Hematopoietic multipotent progenitor cell treated with erythropoietin and hydrocortisone succinate and interleukin-3 and kit ligand, for 6 days (in vitro differentiated cells): ENCODE results near the gene COX8A.

Source experiments
- DNase-seq: peaks from one replicate; pipeline ENCODE4 v3.0.0-alpha.2; 2015

The COX8A gene

GRCh38 chr11:64003807-64004589 is 29.6 kb downstream of the COX8A start:
- no peak for DNase-seq

- DNase-seq, result no peak
Observed at GRCh38 chr11:64004590-64004984, 30.2 kb downstream of the COX8A start.

DNA sequence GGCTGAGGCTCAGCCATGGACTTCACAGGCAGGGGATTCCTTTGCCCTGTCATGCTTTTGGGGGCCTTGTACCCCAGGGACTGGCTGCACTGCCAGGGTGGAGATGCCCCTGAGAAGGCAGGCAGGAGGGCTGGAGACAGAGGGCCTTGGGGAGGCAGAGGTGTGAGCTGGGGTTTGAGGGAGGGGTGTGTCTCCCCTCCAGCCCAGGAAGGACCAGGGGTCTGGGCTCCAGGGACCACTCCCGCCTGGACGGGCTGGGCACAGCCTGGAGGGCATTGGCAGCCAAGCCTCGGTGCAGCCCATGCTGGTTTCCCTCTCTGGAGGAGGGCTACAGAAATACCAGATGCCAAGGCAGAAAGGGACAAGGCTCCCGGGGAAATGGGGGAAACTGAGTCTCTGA is 31.3 kb downstream of the COX8A start:
- DNase-seq, result no peak

DNA sequence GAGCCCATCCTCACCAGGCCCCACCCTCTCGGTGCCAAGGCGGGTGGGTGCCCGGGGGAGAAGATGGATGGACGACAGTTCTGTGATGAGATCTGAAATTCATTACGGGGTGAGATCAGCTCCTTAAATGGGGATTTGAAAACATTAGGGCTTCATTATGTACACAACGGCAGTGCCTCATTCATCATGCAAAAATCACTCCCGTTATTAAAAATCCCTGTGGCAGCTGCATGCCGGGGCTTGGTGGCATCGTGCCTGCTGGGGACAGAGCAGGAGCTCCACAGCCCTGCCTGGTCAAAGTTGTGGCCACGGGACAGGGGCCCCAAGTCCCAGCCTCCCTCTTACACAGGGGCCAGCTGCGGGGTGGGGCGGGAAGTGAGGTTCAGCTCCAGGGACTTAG is 32.0 kb downstream of the COX8A start:
- DNase-seq, result no peak

DNA sequence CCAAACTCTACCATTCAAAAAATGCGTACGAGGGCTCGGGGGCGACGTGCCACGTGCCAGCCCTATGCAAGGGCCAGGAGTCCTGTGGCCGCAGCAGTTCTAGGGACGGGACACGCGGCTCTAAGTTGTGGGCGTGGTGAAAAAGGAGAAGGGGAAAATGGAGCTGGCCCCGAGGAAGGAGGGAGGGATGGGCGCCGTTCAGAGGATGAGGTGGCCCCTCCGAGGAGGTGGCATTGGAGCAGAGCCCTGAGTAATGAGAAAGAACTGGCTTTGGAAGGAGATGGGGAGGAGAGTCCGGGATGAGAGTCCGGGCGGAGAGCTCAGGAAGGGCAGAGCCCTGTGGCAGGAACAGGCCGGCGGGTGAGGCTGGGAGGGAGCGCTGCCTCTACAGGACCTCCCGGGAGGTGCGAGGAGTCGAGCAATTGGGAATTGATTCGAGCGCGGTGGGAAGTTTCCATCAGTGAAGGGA is 32.8 kb downstream of the COX8A start:
- no peak for DNase-seq

DNA sequence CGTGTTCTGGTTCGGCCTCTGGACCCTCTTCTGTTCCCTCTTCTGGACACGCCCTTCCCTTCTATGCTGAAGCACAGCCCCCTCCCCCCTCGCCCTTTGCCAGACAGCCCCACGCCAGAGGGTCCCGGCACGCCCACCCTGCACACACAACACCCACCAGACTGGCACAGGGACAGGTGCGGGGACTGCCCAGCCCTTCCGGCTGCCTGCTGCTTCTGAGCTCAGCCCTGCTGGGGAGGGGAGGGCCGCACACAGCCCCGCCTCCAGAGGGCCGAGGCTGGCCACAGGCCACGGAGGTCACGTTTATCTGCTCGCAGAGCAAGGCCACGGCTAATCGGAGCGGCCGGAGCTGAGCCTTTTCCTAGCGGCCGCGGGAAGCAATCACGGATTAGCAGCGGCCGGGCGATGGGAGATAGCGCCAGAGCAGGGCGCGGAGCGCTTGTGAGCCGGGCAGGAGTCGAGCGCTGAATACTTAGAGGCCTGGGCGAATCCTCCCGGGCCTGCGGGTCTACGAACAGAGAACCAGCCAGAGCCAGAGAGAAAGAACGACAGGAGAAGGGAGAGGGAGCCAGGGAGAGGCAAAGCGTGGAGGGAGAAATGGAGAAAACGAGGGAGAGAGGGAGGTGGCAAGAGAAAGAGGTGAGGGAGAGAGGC is 33.3 kb downstream of the COX8A start:
- DNase-seq, result peak; percentile 89

- no peak for DNase-seq
Observed at GRCh38 chr11:64008283-64008913, 34.0 kb downstream of the COX8A start.

DNA sequence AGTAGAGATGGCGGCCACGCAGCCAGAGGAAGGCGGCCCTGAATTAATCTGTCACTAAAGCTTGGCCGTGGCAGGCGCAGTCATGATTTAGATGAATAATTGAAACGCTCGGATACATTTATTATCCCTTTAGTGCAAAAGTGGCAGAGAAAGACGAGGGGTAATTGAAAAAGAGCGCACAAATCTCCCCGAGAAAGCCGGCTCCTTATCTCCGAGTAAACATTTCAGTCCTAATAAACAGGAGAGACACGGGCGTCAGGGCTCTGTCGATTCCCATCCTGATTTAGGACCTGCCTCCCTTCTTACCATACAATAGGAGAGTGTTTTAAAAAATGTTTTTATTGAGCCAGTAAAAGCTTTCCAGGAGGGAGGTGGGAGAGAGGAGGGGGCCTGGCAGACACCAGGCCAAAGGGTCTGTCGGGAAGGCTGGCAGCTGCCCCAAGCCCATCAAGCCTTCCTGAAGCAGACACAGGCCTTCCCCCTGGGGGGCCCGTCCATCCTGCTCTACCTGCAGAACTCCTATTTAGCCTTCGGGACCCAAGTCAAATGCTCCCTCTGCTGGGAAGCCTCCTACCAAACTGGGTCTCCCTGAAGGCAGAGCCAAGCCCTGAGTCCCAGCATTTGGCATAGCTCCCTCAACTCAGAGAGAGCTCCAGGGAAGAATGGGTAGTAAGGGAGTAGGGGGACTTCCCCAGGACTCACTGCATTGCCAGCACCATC is 34.7 kb downstream of the COX8A start:
- DNase-seq, result no peak

GRCh38 chr11:64009710-64010109 is 35.3 kb downstream of the COX8A start:
- DNase-seq, result no peak

GRCh38 chr11:64010783-64011182 is 36.4 kb downstream of the COX8A start:
- no peak for DNase-seq

- no peak for DNase-seq
Observed at GRCh38 chr11:64011371-64011770, 37.0 kb downstream of the COX8A start.

DNA sequence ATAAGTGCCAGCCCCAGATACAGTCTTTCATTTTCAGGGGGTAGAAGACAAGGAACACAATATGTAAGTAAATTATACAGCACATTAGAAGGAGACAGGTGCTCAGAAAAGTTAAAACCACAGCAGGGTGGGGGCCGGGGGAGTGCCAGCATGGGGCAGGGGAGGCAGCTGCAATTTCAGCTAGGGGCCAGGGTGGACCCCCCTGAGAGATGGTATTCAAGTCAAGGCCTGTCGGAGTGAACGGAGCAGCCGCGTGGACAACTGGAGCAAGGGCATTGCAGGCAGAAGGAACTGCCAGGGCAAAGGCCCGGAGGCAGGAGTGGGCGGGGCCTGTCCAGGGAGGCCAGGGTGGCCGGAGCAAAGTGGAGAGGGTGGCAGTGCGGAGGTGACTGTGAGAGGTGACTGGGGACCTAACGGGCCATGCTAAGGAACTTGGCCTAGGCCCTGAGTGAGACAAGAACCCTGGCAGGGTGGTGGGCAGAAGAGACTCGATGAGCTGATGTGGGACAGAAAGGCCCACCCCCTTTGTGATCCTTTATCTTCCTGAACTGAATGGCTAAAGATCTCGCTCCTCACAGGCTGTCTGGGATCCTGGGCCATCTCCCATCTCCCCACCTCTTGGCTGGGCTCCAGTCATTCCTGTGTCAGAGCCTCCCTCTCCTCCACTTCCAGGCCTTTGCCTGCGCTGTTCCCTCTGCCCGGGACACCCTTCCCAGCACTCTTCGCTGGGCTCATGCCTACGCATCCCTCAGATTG is 38.9 kb downstream of the COX8A start:
- no peak for DNase-seq

DNA sequence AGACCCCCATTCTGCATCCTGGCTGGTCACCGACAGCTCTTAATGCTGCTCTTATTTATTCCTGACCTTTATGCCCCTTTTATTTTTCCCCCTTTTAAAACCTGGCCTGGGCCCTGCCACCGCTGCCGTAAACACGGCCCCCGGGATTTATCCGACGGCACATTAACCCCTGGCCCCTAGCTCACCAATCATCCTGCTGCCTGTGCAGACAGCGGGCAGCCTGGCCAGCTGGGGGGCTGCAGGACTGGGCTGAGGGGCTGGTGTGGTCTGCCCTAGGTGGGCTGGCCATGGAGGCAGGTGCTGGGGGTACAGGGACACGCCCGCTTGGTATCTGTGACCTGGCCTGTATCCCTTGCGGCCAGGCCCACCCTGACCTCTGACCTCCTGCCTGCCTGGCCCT is 39.9 kb downstream of the COX8A start:
- no peak for DNase-seq

GRCh38 chr11:64015510-64015909 is 41.1 kb downstream of the COX8A start:
- no peak for DNase-seq

DNA sequence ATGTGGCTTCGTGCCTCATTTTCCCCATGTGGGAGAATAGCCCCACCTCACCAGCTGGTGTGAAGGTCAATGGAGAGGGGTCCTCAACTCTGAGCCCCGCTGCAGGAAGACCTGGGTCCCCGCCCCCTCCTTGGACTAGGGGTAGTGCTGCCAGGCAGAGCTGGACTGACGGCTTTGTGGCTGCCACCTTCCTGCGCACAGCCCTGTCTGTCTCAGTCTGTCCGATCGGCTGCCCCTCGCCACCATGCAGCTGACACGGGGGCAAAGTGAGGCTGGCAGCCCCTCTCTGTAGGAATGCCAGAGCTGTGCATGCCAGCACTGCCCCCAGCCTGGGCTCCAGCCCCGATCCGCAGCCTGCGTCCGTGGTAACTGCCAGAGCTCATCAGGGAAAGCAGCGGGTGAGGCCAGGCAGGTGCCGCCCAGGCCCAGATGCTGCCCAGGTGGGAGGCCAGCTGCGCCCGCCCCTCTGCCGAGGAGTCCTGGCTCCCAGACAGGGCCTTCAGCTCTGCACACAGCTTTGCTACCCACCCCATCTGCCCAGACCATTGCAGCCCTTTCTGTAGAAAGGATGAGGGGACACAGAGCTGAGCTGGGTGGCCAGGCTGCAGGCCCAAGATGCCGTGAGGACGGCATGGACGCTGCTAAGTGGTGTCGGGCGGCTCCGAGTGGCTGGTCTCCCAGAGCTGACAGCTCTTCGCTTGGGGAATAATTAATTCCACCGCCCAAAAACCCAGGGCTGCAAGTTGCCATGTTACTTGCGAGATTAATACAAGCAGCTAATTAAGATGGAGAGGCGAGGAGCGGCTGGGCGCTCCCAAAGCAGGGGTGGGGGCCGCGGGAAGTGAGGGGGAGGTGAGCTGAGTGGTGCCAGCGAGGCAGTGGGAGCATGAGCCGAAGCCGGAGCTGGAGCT is 41.8 kb downstream of the COX8A start:
- no peak for DNase-seq

- DNase-seq, result no peak
Observed at GRCh38 chr11:64017945-64018224, 43.5 kb downstream of the COX8A start.

DNA sequence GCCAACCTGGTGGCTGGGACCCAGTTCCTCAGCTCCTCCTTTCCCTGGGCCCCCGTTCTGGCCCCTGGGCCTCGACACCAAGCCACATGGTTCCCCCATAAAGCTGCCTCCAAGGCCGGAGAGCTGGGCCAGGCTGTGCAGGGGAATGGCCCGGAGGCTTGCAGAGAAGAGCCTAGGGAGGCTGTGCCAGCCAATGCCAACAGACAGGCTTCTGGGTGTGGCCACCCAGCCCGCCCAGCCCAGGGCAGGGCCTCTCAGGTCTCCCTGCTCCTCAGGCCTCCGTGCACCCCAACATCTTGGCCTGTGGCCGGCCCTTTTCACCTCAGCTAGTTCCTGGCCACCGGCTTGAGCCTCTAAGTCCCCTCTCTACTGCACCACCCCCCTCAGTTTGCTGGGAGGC is 43.9 kb downstream of the COX8A start:
- no peak for DNase-seq

- no peak for DNase-seq
Observed at GRCh38 chr11:64019106-64020037, 45.0 kb downstream of the COX8A start.

GRCh38 chr11:64020976-64021756 is 46.7 kb downstream of the COX8A start:
- DNase-seq, result no peak

GRCh38 chr11:64021757-64022093 is 47.3 kb downstream of the COX8A start:
- DNase-seq, result no peak
